Measurements from ENCODE around the gene C6orf15.
"Not testable (repeated sequence)": the region's sequence is repeated elsewhere in the genome, so short reads cannot be mapped to it uniquely, and the experiment has no call there.

The C6orf15 gene

GRCh38 chr6:31098449-31098938 lies 13.9 kb downstream of the C6orf15 start:
- DNase-seq: no peak

- no peak for DNase-seq
Measured at GRCh38 chr6:31096656-31097055, 15.7 kb downstream of the C6orf15 start.

GRCh38 chr6:31096215-31096614 lies 16.2 kb downstream of the C6orf15 start:
- DNase-seq: no peak

GRCh38 chr6:31094389-31094881 lies 17.9 kb downstream of the C6orf15 start:
- no peak for DNase-seq

- no peak for DNase-seq
Measured at GRCh38 chr6:31092769-31093505, 19.4 kb downstream of the C6orf15 start.

- DNase-seq: no peak
Measured at GRCh38 chr6:31092238-31092637, 20.1 kb downstream of the C6orf15 start.

GRCh38 chr6:31091680-31092079 lies 20.7 kb downstream of the C6orf15 start:
- DNase-seq: no peak

- no peak for DNase-seq
Measured at GRCh38 chr6:31090973-31091364, 21.4 kb downstream of the C6orf15 start.

GRCh38 chr6:31090275-31090972 lies 22.0 kb downstream of the C6orf15 start:
- no peak for DNase-seq

- peak; percentile 89 for DNase-seq
Measured at GRCh38 chr6:31087494-31088089, 24.8 kb downstream of the C6orf15 start.

- DNase-seq: no peak
Measured at GRCh38 chr6:31086788-31087440, 25.5 kb downstream of the C6orf15 start.

- DNase-seq: peak; percentile 3
Measured at GRCh38 chr6:31083742-31084354, 28.5 kb downstream of the C6orf15 start.

GRCh38 chr6:31081872-31082271 lies 30.5 kb downstream of the C6orf15 start:
- DNase-seq: no peak

- peak; percentile 57 for DNase-seq
Measured at GRCh38 chr6:31079656-31080261, 32.6 kb downstream of the C6orf15 start.

GRCh38 chr6:31076611-31077010 lies 35.8 kb downstream of the C6orf15 start:
- DNase-seq: no peak

- no peak for DNase-seq
Measured at GRCh38 chr6:31075528-31075927, 36.8 kb downstream of the C6orf15 start.

GRCh38 chr6:31074401-31074800 lies 38.0 kb downstream of the C6orf15 start:
- DNase-seq: no peak

- DNase-seq: peak; percentile 19
Measured at GRCh38 chr6:31070711-31071197, 41.6 kb downstream of the C6orf15 start.

GRCh38 chr6:31068669-31069340 lies 43.6 kb downstream of the C6orf15 start:
- peak; percentile 76 for DNase-seq

GRCh38 chr6:31067891-31068668 lies 44.3 kb downstream of the C6orf15 start:
- not testable (repeated sequence) for DNase-seq

- not testable (repeated sequence) for DNase-seq
Measured at GRCh38 chr6:31067028-31067427, 45.3 kb downstream of the C6orf15 start.
